Right atrium auricular region (tissue), 2 donors: ENCODE results near the gene AGPAT4. TPM values are rescaled to one million over a fixed set of nuclear protein-coding genes. Genes with fewer than 3 reads are reported as not detected.

Experiments
- DNase-seq: peaks from one replicate; pipeline ENCODE4 v3.0.0-alpha.2; 2019; ENCODE audit warnings: low spot score
- H3K27ac ChIP-seq, 2 donors: fragments of 200-600 bp; sonication (generic); 1 replicate in 1 of 2; 2 replicates in 1 of 2; pipeline ENCODE4 v1.5.1; 2016 to 2019
- H3K27me3 ChIP-seq, 2 donors: fragments of 200-600 bp; sonication (generic); one replicate each; pipeline versions ENCODE4 v1.5.1 to v1.6.0; 2017 to 2019
- H3K36me3 ChIP-seq: fragments of 200-600 bp; sonication (generic); one replicate; pipeline ENCODE4 v1.5.1; 2016
- H3K4me1 ChIP-seq, 2 donors: fragments of 200-600 bp; sonication (generic); one replicate each; pipeline versions ENCODE4 v1.5.1 to v1.6.0; 2017 to 2019
- H3K4me3 ChIP-seq, 2 donors: fragments of 200-600 bp; sonication (generic); 1 replicate in 1 of 2; 2 replicates in 1 of 2; pipeline ENCODE4 v1.5.1; 2017 to 2019; ENCODE audit warnings: mild to moderate bottlenecking in 1 of 2, moderate library complexity in 1 of 2
- H3K9me3 ChIP-seq, 2 donors: fragments of 200-600 bp; sonication (generic); one replicate each; pipeline ENCODE4 v1.5.1; 2019
- total RNA-seq, 2 donors: library from RNA; depleted of rRNA; stranded (reverse); fragments of >200 nt; gene quantifications; one replicate each; pipeline ENCODE4 v1.1.0, GENCODE V29; 2016
- TF ChIP-seq, protein P1 (sequence below), 2 donors: fragments of 200-600 bp; sonication (generic); IDR thresholded peaks; one replicate each; pipeline ENCODE4 v1.5.1; 2019; ENCODE audit warnings: antibody characterized with exemption in 2 of 2

Gene AGPAT4
- total RNA-seq, 2 donors from 2014 or later, result 2.3 to 2.6 TPM

DNA sequence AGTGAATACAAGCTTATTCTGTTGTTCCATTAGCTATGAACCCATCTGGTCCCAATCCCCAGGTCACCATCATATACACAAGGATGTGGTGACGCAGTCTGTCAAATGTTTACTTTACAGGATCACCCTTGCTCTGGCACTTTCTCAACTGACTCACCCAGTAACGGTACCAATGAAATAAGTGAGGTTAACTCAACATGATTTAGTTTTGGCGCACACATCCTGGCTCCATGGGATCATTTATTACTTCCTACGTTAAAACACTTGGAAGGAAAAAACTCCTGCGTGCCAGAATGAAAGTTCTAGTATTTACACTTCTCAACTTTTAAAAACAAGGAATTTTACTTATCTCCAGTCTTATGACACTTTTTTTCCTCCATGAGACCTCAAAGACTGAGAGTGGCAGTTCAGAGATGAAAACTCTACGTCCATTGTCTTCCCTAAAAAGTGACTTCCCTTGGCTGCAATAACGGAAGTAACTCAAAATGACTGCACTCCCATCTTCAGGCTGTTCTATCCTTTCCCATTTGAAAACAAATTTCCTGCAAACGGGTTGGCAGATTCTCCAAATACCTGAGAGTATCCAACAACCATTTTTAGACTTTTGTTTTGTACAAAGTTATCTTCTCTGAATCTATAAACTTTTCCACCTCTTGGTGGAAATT lies 15.9 kb downstream of the AGPAT4 start:
- DNase-seq, result peak; percentile 65
- no peak overlapping the region for H3K4me3 ChIP-seq
- TF ChIP-seq, protein P1, sequence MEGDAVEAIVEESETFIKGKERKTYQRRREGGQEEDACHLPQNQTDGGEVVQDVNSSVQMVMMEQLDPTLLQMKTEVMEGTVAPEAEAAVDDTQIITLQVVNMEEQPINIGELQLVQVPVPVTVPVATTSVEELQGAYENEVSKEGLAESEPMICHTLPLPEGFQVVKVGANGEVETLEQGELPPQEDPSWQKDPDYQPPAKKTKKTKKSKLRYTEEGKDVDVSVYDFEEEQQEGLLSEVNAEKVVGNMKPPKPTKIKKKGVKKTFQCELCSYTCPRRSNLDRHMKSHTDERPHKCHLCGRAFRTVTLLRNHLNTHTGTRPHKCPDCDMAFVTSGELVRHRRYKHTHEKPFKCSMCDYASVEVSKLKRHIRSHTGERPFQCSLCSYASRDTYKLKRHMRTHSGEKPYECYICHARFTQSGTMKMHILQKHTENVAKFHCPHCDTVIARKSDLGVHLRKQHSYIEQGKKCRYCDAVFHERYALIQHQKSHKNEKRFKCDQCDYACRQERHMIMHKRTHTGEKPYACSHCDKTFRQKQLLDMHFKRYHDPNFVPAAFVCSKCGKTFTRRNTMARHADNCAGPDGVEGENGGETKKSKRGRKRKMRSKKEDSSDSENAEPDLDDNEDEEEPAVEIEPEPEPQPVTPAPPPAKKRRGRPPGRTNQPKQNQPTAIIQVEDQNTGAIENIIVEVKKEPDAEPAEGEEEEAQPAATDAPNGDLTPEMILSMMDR (IDR thresholded peaks at IDR 0.05), result no peak
- no peaks in the 10 kb centered on the region for H3K27me3 ChIP-seq
- H3K9me3 ChIP-seq, result no peaks in the 10 kb centered on the region
- no peaks in the 10 kb centered on the region for H3K36me3 ChIP-seq
- H3K4me1 ChIP-seq, result no peaks in the 10 kb centered on the region
- no peak overlapping the region for H3K27ac ChIP-seq

DNA sequence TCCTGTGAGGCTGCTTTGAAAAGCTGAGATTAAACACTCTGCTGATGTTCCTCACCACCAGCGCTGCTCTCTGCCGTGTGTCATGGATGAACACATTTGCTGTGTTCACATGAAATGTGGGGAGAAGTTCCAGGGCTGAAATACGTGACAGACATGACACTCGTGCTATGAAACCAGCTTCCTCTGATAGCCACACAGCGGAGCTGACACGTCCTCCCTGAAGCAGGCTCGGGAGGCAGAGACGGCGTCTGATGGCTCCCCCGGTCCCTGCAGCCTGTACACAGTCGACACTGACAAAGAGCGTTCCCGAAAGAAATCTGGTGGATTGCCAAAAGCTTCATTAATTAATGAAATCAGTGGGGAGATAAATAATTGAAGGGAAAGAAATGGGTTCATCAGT lies 17.5 kb downstream of the AGPAT4 start:
- H3K27ac ChIP-seq, result no peak overlapping the region
- TF ChIP-seq, protein P1 (IDR thresholded peaks at IDR 0.05), result no peak
- H3K9me3 ChIP-seq, result no peaks in the 10 kb centered on the region
- DNase-seq, result no peak
- H3K36me3 ChIP-seq, result no peaks in the 10 kb centered on the region
- H3K4me1 ChIP-seq, result no peaks in the 10 kb centered on the region
- H3K27me3 ChIP-seq, result no peaks in the 10 kb centered on the region
- no peak overlapping the region for H3K4me3 ChIP-seq

- Histone ChIP-seq H3K4me1 (no peaks in the 10 kb centered on the region), H3K9me3 (no peaks in the 10 kb centered on the region), H3K36me3 (no peaks in the 10 kb centered on the region), H3K27me3 (no peaks in the 10 kb centered on the region), H3K4me3 (no peak overlapping the region), H3K27ac (no peak overlapping the region)
- TF ChIP-seq, protein P1 (IDR thresholded peaks at IDR 0.05), result no peak
- DNase-seq, result no peak
Measured at GRCh38 chr6:161255518-161255917, 18.3 kb downstream of the AGPAT4 start.

GRCh38 chr6:161254464-161255253 lies 19.2 kb downstream of the AGPAT4 start:
- Histone ChIP-seq H3K27me3 (no peaks in the 10 kb centered on the region), H3K27ac (no peak overlapping the region)

DNA sequence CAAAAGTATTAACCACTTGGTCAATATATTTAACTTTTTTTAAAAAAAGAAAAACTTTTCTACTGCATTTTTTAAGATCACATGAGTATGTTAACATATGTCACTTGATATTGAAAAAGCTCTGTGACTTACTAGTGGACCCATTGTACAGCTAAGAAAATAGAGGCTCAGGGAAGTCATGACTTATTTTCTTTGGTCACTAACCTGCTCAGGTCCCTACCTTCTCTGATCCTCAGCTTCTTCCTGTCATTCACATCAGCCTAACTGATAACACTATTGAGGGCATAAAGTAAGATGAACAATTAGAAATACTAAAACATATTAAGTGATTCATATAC lies 19.8 kb downstream of the AGPAT4 start:
- TF ChIP-seq, protein P1 (IDR thresholded peaks at IDR 0.05), result no peak
- H3K27me3 ChIP-seq, result no peaks in the 10 kb centered on the region
- H3K36me3 ChIP-seq, result no peaks in the 10 kb centered on the region
- no peaks in the 10 kb centered on the region for H3K9me3 ChIP-seq
- no peak overlapping the region for H3K27ac ChIP-seq
- no peaks in the 10 kb centered on the region for H3K4me1 ChIP-seq
- no peak overlapping the region for H3K4me3 ChIP-seq
- no peak for DNase-seq

More at GRCh38 chr6:161254464-161255253, 19.2 kb downstream of the AGPAT4 start:
- Histone ChIP-seq H3K9me3 (no peaks in the 10 kb centered on the region), H3K4me1 (no peaks in the 10 kb centered on the region), H3K4me3 (no peak overlapping the region), H3K36me3 (no peaks in the 10 kb centered on the region)
- DNase-seq, result no peak
- TF ChIP-seq, protein P1 (IDR thresholded peaks at IDR 0.05), result no peak
